ENCODE measurements around the gene HSPA1B. TPM values are rescaled to one million over a fixed set of nuclear protein-coding genes. Genes with fewer than 3 reads are reported as not detected.
"Not testable (repeated sequence)": the region's sequence is repeated elsewhere in the genome, so short reads cannot be mapped to it uniquely, and the experiment has no call there.

The HSPA1B gene
- total RNA-seq, 2 experiments from 2014 or later: 49.0 to 55.7 TPM

DNA sequence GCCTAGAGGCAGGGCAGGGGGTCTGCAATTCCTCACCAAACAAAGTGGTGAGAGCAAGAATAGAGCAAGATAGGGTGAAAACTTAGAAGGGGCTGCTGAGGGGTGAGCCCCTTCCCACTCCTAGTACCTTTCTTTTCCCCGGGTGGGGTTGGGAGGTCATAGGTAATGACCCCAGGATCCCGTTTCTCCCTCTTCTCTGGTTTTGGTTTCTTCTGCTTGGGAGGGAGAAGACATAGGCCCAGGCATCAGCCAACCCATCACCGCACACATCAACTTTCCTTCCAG lies 35.5 kb upstream of the HSPA1B start:
- ATAC-seq (ENCODE audit: low read depth) (no peak), DNase-seq (no peak)
- peak overlapping the region; percentile 69 for H3K27ac Mint-ChIP-seq
- H3K27me3 Mint-ChIP-seq: no peaks in the 10 kb centered on the region
- peaks cover 20% of the 10 kb centered on the region for H3K4me1 Mint-ChIP-seq
- H3K4me3 Mint-ChIP-seq: no peak overlapping the region
- POLR2A ChIA-PET: interaction anchor here (0.6 kb wide), 2 partner anchors 29 to 67 kb away, joined by 3 read pairs; no protein-coding TSS in a partner anchor
- H3K9me3 Mint-ChIP-seq: no peaks in the 10 kb centered on the region
- H3K36me3 Mint-ChIP-seq: peaks cover 20% of the 10 kb centered on the region

DNA sequence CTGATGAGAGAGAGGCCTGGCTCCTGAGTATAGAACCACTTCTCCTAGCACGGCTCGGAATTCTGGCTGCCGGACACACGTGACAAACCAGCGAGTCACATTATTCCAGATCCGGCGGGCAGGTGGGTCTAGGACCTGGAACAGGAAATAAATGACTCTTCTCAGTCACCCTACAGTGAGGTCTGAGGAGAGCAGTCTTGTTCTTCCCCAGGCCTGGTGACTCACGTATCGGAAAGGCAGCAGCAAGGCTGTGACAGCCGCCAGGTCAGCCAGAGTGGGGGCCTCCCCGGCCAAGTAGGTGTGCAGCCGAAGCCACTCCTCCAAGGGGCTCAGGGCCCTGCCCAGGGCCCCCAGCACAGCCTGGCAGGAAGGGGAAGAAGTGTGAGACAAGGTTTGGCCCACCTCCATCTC lies 34.8 kb upstream of the HSPA1B start:
- POLR2A ChIA-PET: interaction anchor here (0.6 kb wide), 1 partner anchor 28 kb away, joined by 3 read pairs; no protein-coding TSS in a partner anchor
- Mint-ChIP-seq H3K4me3 (no peak overlapping the region), H3K9me3 (no peaks in the 10 kb centered on the region), H3K4me1 (peaks cover 28% of the 10 kb centered on the region), H3K27me3 (no peaks in the 10 kb centered on the region), H3K27ac (peak overlapping the region; percentile 58), H3K36me3 (peaks cover 22% of the 10 kb centered on the region)
- DNase-seq (no peak), ATAC-seq (ENCODE audit: low read depth) (no peak)

DNA sequence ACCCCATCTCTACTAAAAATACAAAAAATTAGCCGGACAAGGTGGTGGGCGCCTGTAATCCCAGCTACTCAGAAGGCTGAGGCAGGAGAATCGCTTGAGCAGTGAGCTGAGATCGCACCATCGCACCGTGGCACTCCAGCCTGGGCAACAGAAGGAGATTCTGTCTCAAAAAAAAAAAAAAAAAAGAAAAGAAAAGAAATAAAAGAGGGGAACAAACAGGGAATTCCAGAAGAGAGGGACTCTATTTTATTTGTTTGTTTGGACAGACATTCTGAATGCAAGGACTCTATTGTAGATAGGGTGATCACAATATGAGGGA lies 33.7 kb upstream of the HSPA1B start:
- H3K27me3 Mint-ChIP-seq; ATAC-seq (ENCODE audit: low read depth): not testable (repeated sequence)
- peaks cover 34% of the 10 kb centered on the region for H3K4me1 Mint-ChIP-seq

GRCh38 chr6:31794294-31794865 lies 33.2 kb upstream of the HSPA1B start:
- H3K4me1 Mint-ChIP-seq: peaks cover 36% of the 10 kb centered on the region

More for the DNA sequence above, 33.7 kb upstream of the HSPA1B start:
- Mint-ChIP-seq H3K36me3 (peaks cover 24% of the 10 kb centered on the region), H3K27ac (peak overlapping the region; percentile 82), H3K4me3 (peak overlapping the region; percentile 98)
- DNase-seq, H3K9me3 Mint-ChIP-seq, POLR2A ChIA-PET: not testable (repeated sequence)

GRCh38 chr6:31794866-31795615 lies 32.5 kb upstream of the HSPA1B start:
- peak; percentile 49 for DNase-seq
- POLR2A ChIA-PET: interaction anchor here (0.6 to 6.1 kb wide), 17 partner anchors 11 to 130 kb away, joined by 3 to 66 read pairs (median 4); partner anchors contain the start of genes CLIC1, GPANK1, HSPA1A and HSPA1B
- Mint-ChIP-seq H3K27me3 (no peaks in the 10 kb centered on the region), H3K9me3 (no peaks in the 10 kb centered on the region), H3K36me3 (peaks cover 18% of the 10 kb centered on the region), H3K4me3 (peak overlapping the region; percentile 98), H3K27ac (peak overlapping the region; percentile 97), H3K4me1 (peaks cover 36% of the 10 kb centered on the region)
- ATAC-seq (ENCODE audit: low read depth): peak; percentile 3

More at GRCh38 chr6:31794294-31794865, 33.2 kb upstream of the HSPA1B start:
- POLR2A ChIA-PET: interaction anchor here (0.6 to 6.1 kb wide), 11 partner anchors 10 to 130 kb away, joined by 3 to 66 read pairs (median 5); partner anchors contain the start of genes CLIC1, GPANK1, HSPA1A and HSPA1L
- Mint-ChIP-seq H3K9me3 (no peaks in the 10 kb centered on the region), H3K27ac (peak overlapping the region; percentile 82), H3K4me3 (peak overlapping the region; percentile 98), H3K36me3 (peaks cover 20% of the 10 kb centered on the region), H3K27me3 (no peaks in the 10 kb centered on the region)
- DNase-seq: no peak
- no peak for ATAC-seq (ENCODE audit: low read depth)

- H3K27me3 Mint-ChIP-seq: no peaks in the 10 kb centered on the region
- ATAC-seq (ENCODE audit: low read depth): peak; percentile 82
- POLR2A ChIA-PET: interaction anchor here (0.6 to 6.1 kb wide), 17 partner anchors 11 to 131 kb away, joined by 3 to 66 read pairs (median 4); partner anchors contain the start of genes CLIC1, GPANK1, HSPA1B and LSM2
- H3K36me3 Mint-ChIP-seq: peaks cover 15% of the 10 kb centered on the region
- no peaks in the 10 kb centered on the region for H3K9me3 Mint-ChIP-seq
- peaks cover 35% of the 10 kb centered on the region for H3K4me1 Mint-ChIP-seq
- peak within 1 kb of the TSS; percentile 97 for H3K27ac Mint-ChIP-seq
- H3K4me3 Mint-ChIP-seq: peak within 1 kb of the TSS; percentile 98
- peak; percentile 92 for DNase-seq
These were observed 31.8 kb upstream of the HSPA1B start, which contains the start of gene VARS1 for GRCh38 chr6:31795616-31796298. Gene VARS1 (minus strand): TSS chr6:31795752. CDS start chr6:31795217, 535 bp downstream.

DNA sequence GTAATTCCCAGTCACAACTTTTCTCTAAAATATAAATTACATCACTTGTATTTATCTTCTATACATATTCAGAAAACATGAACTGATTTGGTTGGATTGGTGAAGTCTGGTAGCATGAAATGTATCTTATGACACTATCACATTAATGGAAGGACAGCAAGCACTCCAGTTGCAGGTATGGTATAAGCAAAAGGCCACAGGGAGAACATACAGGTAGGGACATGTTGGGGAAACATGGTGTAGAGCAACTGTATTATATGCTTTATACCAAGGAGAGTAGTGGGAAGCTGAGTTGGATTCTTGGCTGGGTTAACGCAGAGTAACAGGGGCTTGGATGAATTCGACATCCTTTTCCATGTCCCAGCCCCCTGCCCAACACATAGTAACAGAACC lies 30.5 kb upstream of the HSPA1B start:
- POLR2A ChIA-PET: interaction anchor here (0.6 to 6.1 kb wide), 10 partner anchors 10 to 144 kb away, joined by 3 to 66 read pairs (median 7); partner anchors contain the start of genes BAG6, HSPA1A, HSPA1B and HSPA1L
- no peak for ATAC-seq (ENCODE audit: low read depth)
- Mint-ChIP-seq H3K9me3 (no peaks in the 10 kb centered on the region), H3K4me1 (peaks cover 32% of the 10 kb centered on the region), H3K36me3 (peaks cover 14% of the 10 kb centered on the region), H3K4me3 (peak overlapping the region; percentile 24), H3K27ac (peak overlapping the region; percentile 94), H3K27me3 (no peaks in the 10 kb centered on the region)
- no peak for DNase-seq

GRCh38 chr6:31797588-31797987 lies 29.9 kb upstream of the HSPA1B start:
- H3K9me3 Mint-ChIP-seq: no peaks in the 10 kb centered on the region
- no peak for DNase-seq
- H3K36me3 Mint-ChIP-seq: peaks cover 11% of the 10 kb centered on the region
- peak overlapping the region; percentile 94 for H3K27ac Mint-ChIP-seq
- ATAC-seq (ENCODE audit: low read depth): peak; percentile 62
- POLR2A ChIA-PET: interaction anchor here (0.6 to 6.1 kb wide), 7 partner anchors 9 to 145 kb away, joined by 3 to 66 read pairs (median 6); partner anchors contain the start of genes BAG6, HSPA1A, HSPA1L and LSM2
- H3K4me3 Mint-ChIP-seq: peak overlapping the region; percentile 76
- no peaks in the 10 kb centered on the region for H3K27me3 Mint-ChIP-seq
- peaks cover 30% of the 10 kb centered on the region for H3K4me1 Mint-ChIP-seq

- DNase-seq (no peak), ATAC-seq (ENCODE audit: low read depth) (no peak)
- peaks cover 26% of the 10 kb centered on the region for H3K4me1 Mint-ChIP-seq
- H3K9me3 Mint-ChIP-seq: no peaks in the 10 kb centered on the region
- POLR2A ChIA-PET: interaction anchor here (0.9 to 6.1 kb wide), 3 partner anchors 7 to 61 kb away, joined by 4 to 66 read pairs (median 10); partner anchors contain the start of gene LSM2
- peaks cover 16% of the 10 kb centered on the region for H3K36me3 Mint-ChIP-seq
- H3K27me3 Mint-ChIP-seq: no peaks in the 10 kb centered on the region
- H3K27ac Mint-ChIP-seq: no peak overlapping the region
- no peak overlapping the region for H3K4me3 Mint-ChIP-seq
These were observed 27.8 kb upstream of the HSPA1B start for GRCh38 chr6:31799781-31800180.

- H3K9me3 Mint-ChIP-seq; H3K4me3 Mint-ChIP-seq; DNase-seq; ATAC-seq (ENCODE audit: low read depth); H3K27me3 Mint-ChIP-seq: not testable (repeated sequence)
- H3K4me1 Mint-ChIP-seq: peaks cover 34% of the 10 kb centered on the region
- H3K36me3 Mint-ChIP-seq: peaks cover 16% of the 10 kb centered on the region
- peak overlapping the region; percentile 42 for H3K27ac Mint-ChIP-seq
- POLR2A ChIA-PET: interaction anchor here (0.7 kb wide), 1 partner anchor 171 kb away, joined by 4 read pairs; no protein-coding TSS in a partner anchor
These were observed 26.3 kb upstream of the HSPA1B start for GRCh38 chr6:31801031-31801927.

DNA sequence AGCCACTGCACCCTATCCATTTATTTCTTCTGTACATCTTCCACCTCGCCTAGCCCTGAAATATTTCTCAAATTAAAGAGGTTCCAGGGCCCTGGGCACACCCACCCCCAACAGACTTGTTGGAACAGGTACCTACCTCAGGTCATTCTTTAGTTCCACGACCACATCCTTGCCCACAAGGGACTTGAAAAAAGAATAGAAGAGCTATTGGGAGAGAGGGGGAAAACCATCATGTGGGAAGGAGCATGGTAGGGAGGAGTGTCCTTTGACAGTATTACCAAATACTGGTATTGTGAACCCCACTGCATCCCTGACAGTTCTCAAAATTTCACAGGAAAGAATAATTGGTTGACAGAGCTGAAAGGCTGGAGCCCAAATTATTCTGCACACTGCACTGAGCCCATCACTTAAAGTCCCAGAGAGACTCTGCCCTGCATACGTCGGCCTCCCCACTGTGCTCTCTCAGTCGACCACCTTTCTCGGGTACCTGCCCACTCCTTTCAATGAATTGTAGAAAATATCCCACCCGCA lies 21.5 kb upstream of the HSPA1B start:
- DNase-seq (no peak), ATAC-seq (ENCODE audit: low read depth) (peak; percentile 23)
- H3K4me1 Mint-ChIP-seq: peaks cover 23% of the 10 kb centered on the region
- no peaks in the 10 kb centered on the region for H3K27me3 Mint-ChIP-seq
- H3K4me3 Mint-ChIP-seq: peak overlapping the region; percentile 99
- peak overlapping the region; percentile 94 for H3K27ac Mint-ChIP-seq
- POLR2A ChIA-PET: interaction anchor here (0.8 to 4.0 kb wide), 19 partner anchors 9 to 213 kb away, joined by 3 to 66 read pairs (median 5); partner anchors contain the start of genes ABHD16A, C6orf47, CLIC1 and DDAH2
- H3K36me3 Mint-ChIP-seq: peaks cover 21% of the 10 kb centered on the region
- no peaks in the 10 kb centered on the region for H3K9me3 Mint-ChIP-seq

All from activated naive CD8-positive, alpha-beta T cell treated with anti-CD3 and anti-CD28 coated beads, Interleukin-2, amount 10 ng/mL, durations not matched to agents 7 days and 5 days (primary cell).